ENCODE data around the gene NRCAM. TPM values are rescaled to one million over a fixed set of nuclear protein-coding genes. Genes with fewer than 3 reads are reported as not detected.

Gene NRCAM
- total RNA-seq, 1 donor from 2014 or later, result 7.9 TPM

- TF ChIP-seq CTCF (IDR thresholded peaks at IDR 0.05), result no peak
- no peak for TF ChIP-seq POLR2AphosphoS5 (IDR thresholded peaks at IDR 0.05; ENCODE audit: insufficient read depth in 1 of 2, low read depth in 1 of 2)
- TF ChIP-seq POLR2A (IDR thresholded peaks at IDR 0.05), result no peak
- Histone ChIP-seq H3K9me3 (no peaks in the 10 kb centered on the region), H3K27ac (no peak overlapping the region), H3K4me1 (no peaks in the 10 kb centered on the region), H3K4me3 (no peak overlapping the region), H3K27me3 (no peaks in the 10 kb centered on the region), H3K36me3 (no peaks in the 10 kb centered on the region)
- intact Hi-C loops (cut with DNase I), result no loop called here
- DNase-seq (ENCODE audit: extremely low spot score in 2 of 2), result no peak
Observed at GRCh38 chr7:108421720-108422331, 34.4 kb downstream of the NRCAM start.

GRCh38 chr7:108419961-108420908 lies 36.0 kb downstream of the NRCAM start:
- DNase-seq (ENCODE audit: extremely low spot score in 2 of 2), result no peak
- no peaks in the 10 kb centered on the region for H3K36me3 ChIP-seq
- no peaks in the 10 kb centered on the region for H3K9me3 ChIP-seq
- H3K27me3 ChIP-seq, result no peaks in the 10 kb centered on the region
- H3K27ac ChIP-seq, result no peak overlapping the region
- no peaks in the 10 kb centered on the region for H3K4me1 ChIP-seq
- H3K4me3 ChIP-seq, result no peak overlapping the region
- intact Hi-C loops (cut with DNase I), result no loop called here
- no peak for TF ChIP-seq POLR2AphosphoS5 (IDR thresholded peaks at IDR 0.05; ENCODE audit: insufficient read depth in 1 of 2, low read depth in 1 of 2)
- TF ChIP-seq POLR2A (IDR thresholded peaks at IDR 0.05), result no peak
- no peak for TF ChIP-seq CTCF (IDR thresholded peaks at IDR 0.05)

- Histone ChIP-seq H3K27ac (no peak overlapping the region), H3K4me3 (no peak overlapping the region), H3K27me3 (no peaks in the 10 kb centered on the region), H3K4me1 (no peaks in the 10 kb centered on the region), H3K9me3 (no peaks in the 10 kb centered on the region), H3K36me3 (no peaks in the 10 kb centered on the region)
- no peak for DNase-seq (ENCODE audit: extremely low spot score in 2 of 2)
- TF ChIP-seq POLR2AphosphoS5 (IDR thresholded peaks at IDR 0.05; ENCODE audit: insufficient read depth in 1 of 2, low read depth in 1 of 2), result no peak
- TF ChIP-seq CTCF (IDR thresholded peaks at IDR 0.05), result no peak
- no peak for TF ChIP-seq POLR2A (IDR thresholded peaks at IDR 0.05)
- intact Hi-C loops (cut with DNase I), result no loop called here
Observed at GRCh38 chr7:108418946-108419345, 37.3 kb downstream of the NRCAM start.

- no peaks in the 10 kb centered on the region for H3K4me1 ChIP-seq
- no peak overlapping the region for H3K4me3 ChIP-seq
- intact Hi-C loops (cut with DNase I), result no loop called here
- no peaks in the 10 kb centered on the region for H3K9me3 ChIP-seq
- H3K27me3 ChIP-seq, result no peaks in the 10 kb centered on the region
- H3K27ac ChIP-seq, result no peak overlapping the region
- no peak for DNase-seq (ENCODE audit: extremely low spot score in 2 of 2)
- no peaks in the 10 kb centered on the region for H3K36me3 ChIP-seq
- TF ChIP-seq CTCF (IDR thresholded peaks at IDR 0.05) (no peak), POLR2A (IDR thresholded peaks at IDR 0.05) (no peak), POLR2AphosphoS5 (IDR thresholded peaks at IDR 0.05; ENCODE audit: insufficient read depth in 1 of 2, low read depth in 1 of 2) (no peak)
Observed at GRCh38 chr7:108417926-108418325, 38.3 kb downstream of the NRCAM start.

- no peak overlapping the region for H3K27ac ChIP-seq
- H3K36me3 ChIP-seq, result no peaks in the 10 kb centered on the region
- H3K27me3 ChIP-seq, result no peaks in the 10 kb centered on the region
- no peak for DNase-seq (ENCODE audit: extremely low spot score in 2 of 2)
- no peaks in the 10 kb centered on the region for H3K9me3 ChIP-seq
- TF ChIP-seq POLR2A (IDR thresholded peaks at IDR 0.05) (no peak), CTCF (IDR thresholded peaks at IDR 0.05) (no peak), POLR2AphosphoS5 (IDR thresholded peaks at IDR 0.05; ENCODE audit: insufficient read depth in 1 of 2, low read depth in 1 of 2) (no peak)
- H3K4me1 ChIP-seq, result no peaks in the 10 kb centered on the region
- no peak overlapping the region for H3K4me3 ChIP-seq
- intact Hi-C loops (cut with DNase I), result no loop called here
Observed at GRCh38 chr7:108417144-108417543, 39.1 kb downstream of the NRCAM start.

Measured in vagina (tissue), 2 donors.